Measurements from ENCODE around the gene PAFAH2.
"Not testable (repeated sequence)": the region's sequence is repeated elsewhere in the genome, so short reads cannot be mapped to it uniquely, and the experiment has no call there.

Gene PAFAH2

DNA sequence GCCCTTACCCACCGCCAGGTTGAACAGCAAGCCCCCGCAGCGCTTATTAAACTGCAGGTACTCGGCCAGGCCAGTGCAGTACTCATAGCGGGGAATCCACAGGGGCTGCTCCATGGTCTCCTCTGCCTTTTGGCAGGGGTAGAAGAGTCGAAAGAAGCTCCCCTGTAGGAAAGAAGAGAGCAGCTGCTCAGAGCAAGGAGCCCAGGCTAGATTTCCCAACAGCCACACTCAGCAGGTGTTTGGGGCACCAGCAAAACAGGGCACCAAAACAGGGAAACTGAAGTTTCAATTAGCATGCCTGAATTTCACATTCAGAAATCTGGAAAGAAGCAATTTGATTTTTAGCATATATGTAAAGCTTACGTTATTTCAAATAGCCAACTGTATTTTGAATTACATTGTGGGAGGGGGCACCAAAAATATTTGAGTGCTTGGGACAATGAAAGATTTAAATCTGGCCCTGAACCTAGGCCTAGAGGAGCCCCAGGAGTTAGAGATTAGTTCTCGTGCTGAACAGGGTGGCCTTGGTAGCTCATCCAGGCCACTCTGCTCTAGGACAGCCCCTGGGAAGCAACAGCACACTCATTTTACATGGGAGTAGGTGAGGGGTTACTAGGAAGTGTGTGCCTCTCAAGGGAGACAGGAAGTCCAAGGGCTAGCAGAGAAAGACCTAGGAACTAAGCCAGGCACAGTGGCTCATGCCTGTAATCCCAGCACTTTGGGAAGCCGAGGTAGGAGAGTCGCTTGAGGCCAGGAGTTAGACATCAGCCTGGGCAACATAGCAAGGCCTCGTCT is 8.2 kb downstream of the PAFAH2 start:
- FAIRE-seq (no peak), DNase-seq (ENCODE audit: insufficient read length, low spot score) (no peak)

DNA sequence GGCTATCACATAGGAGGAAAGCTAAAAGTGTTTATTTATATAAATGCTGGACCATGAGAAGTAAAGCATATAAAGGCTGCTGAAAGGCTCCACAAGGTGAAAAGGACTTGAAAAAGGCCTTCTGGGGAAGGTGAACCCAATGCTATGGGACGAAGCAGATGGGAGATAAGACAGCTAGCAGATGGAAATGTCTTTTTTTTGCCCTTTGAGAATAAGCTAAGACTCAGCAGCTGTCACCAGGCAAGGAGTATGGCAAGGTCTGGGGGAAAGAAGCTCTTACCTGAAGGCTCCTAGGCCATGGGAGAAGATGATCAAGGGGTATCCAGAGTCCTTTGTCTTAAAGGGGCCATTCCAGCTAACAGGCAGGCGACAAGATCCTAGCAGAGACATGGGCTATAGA is 9.9 kb downstream of the PAFAH2 start:
- FAIRE-seq, result no peak

DNA sequence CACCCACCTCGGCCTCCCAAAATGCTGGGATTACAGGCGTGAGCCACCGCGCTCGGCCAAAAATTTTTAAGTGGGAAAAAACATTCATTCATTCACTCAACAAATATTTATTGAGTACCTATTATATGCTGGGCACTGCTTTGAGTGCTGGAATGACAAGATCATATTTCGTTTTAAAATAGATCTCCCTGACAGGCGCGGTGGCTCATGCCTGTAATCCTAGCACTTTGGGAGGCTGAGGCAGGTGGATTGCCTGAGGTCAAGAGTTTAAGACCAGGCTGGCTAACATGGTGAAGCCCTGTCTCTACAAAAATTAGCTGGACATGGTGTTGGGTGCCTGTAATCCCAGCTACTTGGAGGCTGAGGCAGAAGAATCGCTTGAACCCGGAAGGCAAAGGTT is 11.1 kb downstream of the PAFAH2 start:
- DNase-seq (ENCODE audit: insufficient read length, low spot score); FAIRE-seq: not testable (repeated sequence)

More for the DNA sequence above, 9.9 kb downstream of the PAFAH2 start:
- no peak for DNase-seq (ENCODE audit: insufficient read length, low spot score)

DNA sequence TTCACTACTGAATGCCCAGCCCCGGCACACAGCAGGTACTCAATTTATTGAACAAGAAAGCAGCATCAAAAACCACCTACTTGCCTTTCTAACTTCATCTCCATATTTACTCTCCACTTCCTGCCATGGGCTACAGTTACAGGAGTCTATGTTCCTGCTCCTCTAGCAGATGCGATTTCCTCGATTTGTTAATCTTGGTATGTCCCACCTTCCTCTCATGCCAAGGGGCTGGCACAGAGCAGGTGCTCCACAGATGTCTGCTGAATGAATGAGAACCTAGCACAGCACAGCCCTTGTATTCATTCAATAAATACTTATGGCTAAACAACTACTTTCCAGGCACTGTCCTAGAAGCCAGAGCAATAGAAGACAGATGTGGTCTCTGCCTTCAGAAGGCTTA is 12.2 kb downstream of the PAFAH2 start:
- DNase-seq (ENCODE audit: insufficient read length, low spot score), result no peak

DNA sequence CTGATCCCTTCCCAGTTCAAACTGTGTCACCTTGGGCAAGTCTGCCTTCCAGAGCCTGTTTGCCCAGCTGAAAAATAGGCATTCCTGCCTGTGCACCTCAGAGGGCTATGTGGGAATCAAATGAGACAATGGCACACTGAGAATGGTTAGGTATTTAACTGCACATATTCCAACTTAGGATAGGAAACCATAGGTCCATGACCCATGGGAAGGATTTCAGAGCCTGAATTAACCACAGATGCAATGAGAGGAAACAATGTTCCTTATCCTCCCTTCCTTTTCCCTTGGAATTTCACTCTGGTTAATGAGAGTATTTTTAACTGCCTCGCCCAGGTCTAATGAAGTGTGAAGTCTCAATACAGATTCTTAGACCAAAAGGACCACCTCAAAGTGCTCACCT is 12.7 kb downstream of the PAFAH2 start:
- no peak for DNase-seq (ENCODE audit: insufficient read length, low spot score)
- no peak for FAIRE-seq

More for the DNA sequence above, 12.2 kb downstream of the PAFAH2 start:
- no peak for FAIRE-seq

DNA sequence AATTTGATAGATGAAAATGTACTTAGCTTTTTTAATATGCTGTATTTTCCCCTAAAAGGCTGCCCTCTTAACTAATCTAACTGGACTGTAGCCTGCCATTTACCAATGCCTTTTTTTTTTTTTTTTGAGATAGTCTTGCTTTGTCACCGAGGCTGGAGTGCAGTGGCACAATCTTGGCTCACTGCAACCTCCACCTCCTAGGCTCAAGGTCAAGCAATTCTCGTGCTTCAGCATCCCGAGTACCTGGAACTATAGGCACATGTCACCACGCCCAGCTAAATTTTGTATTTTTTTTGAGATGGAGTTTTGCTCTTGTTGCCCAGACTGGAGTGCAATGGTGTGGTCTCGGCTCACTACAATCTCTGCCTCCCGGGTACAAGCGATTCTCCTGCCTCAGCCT is 18.7 kb downstream of the PAFAH2 start:
- FAIRE-seq, result no peak
- DNase-seq (ENCODE audit: insufficient read length, low spot score), result no peak

DNA sequence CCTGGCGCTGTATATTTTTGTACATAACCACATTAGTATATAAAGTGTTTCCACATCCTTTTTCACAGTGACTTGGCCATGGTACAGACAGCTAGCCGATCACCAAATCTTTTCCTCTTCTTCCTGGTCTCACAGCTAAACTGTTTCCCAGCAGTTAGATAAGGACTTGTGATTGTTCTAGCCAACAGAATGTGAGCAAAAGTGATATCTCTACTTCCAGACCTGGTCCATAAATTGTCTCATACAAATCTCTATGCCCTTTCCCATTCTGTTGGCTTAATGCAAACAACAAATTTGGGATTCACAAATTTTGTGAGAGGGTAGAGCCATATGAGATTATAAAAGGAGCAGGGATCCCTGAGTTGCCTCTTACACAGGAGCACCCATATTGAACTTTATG is 19.5 kb downstream of the PAFAH2 start:
- no peak for FAIRE-seq

DNA sequence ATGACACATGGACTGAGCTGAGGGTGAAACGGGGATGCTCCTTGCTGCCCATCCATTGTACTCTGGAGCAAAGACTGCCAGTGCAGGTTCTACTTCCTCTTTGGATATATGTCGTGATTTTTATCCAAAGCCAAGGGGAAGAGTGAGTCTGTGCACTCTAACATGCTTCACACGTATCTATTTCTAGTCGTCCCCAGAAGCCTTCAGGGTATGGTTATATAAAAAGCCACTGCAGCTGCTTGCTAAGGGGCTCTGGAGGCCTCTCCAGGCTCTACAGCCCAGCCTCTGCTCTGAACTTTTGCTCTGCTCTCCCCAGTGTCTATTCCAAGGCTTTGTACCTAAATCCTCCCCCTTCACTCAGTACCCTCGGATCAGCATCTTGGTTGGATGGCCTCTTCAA is 20.1 kb downstream of the PAFAH2 start:
- no peak for FAIRE-seq

More for the DNA sequence above, 19.5 kb downstream of the PAFAH2 start:
- DNase-seq (ENCODE audit: insufficient read length, low spot score), result no peak

DNA sequence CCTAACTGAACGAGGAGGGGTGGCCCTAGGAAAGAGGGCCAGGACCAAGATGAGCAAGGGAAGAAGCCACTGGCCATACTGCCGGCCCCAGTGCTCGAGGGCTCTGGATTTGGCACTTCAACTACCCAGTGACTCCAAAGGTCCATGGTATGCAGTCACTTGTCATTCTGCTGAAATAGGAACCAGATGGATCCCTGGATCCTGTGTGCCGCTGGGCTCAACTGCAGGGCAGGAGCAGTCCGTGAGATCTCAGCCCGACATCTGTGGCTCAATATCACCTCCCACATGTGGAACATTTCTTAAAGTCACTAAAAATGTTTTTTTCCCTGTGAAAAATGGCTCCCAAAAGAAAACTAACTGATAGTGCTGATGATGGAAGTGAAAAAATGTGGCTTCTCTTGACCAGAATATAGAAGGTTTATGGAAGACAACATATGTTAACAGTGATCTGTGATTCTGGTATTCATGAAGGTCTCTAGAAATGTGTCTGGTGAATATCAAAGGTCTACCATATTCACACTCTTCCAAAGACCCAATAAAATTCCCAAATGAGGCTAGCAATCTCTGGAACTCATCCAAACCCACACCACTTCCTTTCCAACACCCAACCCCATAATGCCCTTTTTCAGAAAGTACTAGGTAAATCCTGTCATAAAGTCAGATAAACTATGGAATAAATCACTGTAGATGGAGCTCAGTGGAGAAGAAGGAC is 24.1 kb downstream of the PAFAH2 start:
- FAIRE-seq, result no peak
- no peak for DNase-seq (ENCODE audit: insufficient read length, low spot score)

More for the DNA sequence above, 20.1 kb downstream of the PAFAH2 start:
- no peak for DNase-seq (ENCODE audit: insufficient read length, low spot score)

DNA sequence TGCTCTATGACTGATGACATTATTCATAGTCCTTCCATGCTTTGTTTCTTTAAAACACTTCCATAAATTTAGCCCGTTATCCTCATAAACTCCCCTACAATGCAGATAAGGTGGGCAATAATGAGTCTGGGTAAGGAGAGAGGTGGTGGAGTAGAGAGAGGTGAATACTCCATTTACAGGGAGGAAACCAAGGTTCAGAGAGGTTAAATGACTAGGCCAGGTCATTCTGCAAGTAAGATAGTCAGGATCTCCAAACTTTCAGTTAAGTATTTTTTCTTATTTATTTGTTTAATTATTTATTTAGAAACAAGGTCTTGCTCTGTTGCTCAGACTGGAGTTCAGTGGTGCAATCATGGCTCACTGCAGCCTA is 26.1 kb downstream of the PAFAH2 start:
- DNase-seq (ENCODE audit: insufficient read length, low spot score) (no peak), FAIRE-seq (no peak)

DNA sequence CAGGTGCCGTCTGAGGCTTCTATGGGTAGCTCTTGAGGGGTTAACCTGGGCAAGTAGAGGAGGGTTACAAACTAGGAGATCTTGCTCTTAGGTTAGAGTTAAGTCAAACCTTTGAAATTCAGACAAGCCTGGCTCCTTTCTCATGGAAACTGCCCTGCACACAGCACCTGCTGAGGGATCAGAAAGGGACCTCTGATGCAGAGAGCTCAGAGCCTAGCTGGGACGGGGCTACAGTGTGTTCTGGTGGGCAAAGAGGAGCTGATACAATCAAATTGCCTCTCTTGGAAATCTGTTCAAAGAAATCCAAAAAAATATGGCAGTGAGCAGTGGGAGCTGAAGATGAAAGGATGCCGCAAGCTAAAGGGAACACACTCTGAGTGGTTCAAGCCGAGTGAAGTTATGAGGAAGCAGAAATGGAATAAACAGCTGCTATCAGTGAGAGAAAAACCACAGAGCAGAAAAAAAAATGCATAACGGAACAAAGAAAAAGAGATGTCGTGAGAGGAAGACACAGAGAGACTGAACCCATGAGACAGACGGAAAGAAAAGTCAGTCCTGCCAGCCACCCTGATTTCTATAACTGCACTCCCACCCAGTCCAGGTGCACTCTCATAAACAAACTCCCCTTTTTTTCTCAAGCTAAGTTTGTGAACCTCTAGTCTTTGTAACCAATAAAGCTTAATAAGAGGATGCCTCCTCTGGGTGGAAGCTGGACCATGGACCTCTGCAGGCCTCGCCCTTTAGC is 26.6 kb downstream of the PAFAH2 start:
- DNase-seq (ENCODE audit: insufficient read length, low spot score) (no peak), FAIRE-seq (no peak)

DNA sequence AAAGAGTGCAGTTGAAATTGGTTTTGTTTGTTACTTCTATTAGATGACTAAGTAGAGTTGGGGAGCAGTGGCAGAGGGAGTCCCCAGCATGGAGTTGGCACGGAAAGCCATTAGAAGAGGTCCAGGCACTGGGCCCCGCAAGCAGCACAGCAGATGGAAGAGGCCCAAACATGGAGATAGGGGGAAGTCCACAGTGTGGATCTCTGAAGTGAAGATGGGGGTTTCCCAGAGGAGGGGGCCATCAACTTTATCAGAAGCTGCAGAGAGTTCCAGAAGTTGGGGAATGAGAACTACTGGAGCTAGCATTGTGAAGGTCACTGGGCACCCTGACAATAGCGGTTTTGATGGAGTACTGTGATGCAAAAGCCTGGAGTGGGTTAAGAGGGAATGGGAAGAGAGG is 30.6 kb downstream of the PAFAH2 start:
- FAIRE-seq (no peak), DNase-seq (ENCODE audit: insufficient read length, low spot score) (no peak)

DNA sequence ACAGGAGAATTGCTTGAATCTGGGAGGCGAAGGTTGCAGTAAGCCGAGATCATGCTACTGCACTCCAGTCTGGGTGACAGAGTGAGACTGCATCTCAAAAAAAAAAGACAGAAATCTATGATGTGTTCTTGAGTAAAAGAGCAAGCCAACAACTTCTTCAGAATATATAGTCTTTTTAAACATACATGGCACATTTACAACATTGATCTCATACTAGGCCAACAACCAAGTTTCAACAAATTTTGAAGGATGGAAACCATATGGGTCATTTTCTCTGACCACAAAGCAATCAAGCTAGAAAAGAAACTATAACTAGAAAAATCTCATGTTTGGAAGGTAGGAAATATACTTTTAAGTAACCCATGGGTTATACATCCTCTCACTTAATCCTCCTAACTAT is 38.3 kb downstream of the PAFAH2 start:
- no peak for FAIRE-seq
- DNase-seq (ENCODE audit: insufficient read length, low spot score), result no peak

DNA sequence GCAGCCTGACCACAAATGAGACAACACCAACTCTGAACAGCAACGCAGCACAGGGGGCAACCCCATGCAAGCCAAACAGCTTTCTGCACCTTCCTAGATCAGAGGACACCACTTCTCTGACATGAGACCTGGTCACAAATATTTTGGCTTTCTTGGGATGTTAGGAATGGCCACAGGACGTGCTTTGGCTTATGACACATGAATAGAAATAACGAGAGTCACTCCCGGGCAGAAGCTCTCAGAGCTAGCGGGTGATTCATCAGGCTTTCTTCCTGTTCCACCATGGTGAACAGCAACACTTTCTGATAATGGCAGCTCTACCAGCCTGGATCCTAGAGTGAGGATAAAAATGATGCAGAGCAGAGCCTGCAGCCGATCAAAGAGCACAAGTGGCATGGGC is 39.4 kb downstream of the PAFAH2 start:
- FAIRE-seq, result no peak
- peak; percentile 51 for DNase-seq (ENCODE audit: insufficient read length, low spot score)

DNA sequence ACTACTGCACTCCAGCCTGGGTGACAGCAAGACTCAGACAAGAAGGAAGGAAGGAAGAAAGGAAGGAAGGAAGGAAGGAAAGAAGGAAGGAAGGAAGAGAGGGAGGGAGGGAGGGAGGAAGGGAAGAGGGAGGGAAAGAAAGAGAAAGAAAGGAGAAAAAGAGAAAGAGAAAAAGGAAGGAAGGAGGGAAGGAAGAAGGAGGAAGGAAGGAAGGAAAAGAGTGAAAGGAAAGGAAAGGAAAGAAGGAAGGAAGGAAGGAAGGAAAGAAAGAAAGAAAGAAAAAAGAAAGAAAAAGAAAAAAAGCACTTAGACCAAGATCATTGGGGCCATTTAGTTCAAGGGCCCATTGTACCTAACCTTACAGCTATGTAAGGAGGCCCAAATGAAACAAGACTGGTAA is 42.3 kb downstream of the PAFAH2 start:
- DNase-seq (ENCODE audit: insufficient read length, low spot score) (no peak), FAIRE-seq (no peak)

DNA sequence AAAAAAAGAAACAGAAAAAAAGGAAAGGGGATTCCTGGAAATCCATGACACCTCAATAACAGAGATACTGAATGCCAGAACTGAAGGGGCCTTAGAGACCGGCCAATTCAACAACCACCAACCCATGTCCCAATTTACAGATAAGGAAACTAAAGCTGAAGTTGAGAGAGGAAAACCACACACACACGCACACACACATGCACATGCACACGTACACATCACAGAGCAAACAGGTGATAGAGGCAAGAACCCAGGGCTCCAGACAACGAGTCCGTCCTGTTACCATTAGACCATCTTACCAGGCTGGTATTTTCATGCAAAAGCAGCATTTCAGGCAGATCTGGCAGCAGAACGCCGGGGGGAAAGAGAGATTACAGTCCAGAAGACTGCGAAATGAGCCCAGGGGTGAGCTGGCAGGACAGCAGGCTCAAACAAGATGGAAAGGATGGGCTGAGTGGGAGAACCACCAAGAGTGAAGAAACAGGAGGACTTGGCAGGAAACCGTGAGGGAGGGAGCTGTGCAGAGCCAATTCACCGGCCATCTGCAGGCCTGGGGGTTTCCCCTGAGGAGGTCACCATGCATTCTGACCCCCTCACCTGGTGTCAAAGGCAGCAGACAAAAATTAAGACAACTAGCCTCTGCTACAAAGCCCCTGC is 43.5 kb downstream of the PAFAH2 start:
- DNase-seq (ENCODE audit: insufficient read length, low spot score), result no peak
- FAIRE-seq, result no peak

DNA sequence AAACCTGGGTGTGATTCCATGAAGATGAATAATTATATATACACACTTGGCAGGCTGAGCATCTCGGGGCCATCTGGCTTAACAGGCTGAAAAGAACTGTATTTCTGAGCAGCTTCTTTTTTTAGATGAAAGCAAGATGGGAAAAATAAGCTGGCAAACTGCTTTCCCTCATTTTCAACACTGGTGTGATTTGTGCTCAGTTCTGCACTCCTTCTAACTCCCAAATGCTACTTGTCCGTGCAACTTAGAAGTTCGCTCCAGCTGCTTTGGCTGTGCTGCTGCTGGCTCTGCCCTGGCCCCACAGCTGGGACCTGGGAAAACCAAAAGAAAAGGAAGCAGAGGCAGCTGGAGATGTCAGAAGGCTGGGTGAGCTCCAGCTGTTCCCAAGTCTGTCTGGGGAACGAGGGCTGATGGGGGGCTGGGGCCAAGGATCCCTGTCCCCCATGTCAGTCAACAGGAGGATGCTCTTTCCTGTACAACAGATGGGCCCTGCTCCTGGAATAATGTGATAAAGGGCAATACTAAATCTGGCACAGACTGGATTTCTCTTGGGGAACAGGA is 44.9 kb downstream of the PAFAH2 start:
- no peak for DNase-seq (ENCODE audit: insufficient read length, low spot score)
- FAIRE-seq, result no peak

DNA sequence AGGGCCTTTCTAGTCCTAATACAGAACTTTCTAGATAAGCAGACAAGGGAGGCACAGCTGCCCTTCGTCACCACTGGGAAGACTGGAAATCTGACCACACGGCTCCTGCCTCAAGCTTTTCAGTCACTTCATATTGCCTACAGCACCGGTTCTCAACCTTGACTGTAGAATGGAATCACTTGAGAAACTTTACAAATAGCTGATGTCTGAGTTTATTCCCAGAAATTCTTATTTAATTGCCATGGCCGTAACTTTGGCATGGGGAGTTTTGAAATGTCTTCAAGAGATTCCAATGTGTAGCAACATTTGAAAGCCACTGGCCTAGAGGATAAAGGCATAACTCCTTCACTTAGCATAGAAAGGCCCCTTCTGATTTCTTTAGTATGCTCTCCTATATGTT is 49.2 kb downstream of the PAFAH2 start:
- FAIRE-seq (no peak), DNase-seq (ENCODE audit: insufficient read length, low spot score) (no peak)

DNA sequence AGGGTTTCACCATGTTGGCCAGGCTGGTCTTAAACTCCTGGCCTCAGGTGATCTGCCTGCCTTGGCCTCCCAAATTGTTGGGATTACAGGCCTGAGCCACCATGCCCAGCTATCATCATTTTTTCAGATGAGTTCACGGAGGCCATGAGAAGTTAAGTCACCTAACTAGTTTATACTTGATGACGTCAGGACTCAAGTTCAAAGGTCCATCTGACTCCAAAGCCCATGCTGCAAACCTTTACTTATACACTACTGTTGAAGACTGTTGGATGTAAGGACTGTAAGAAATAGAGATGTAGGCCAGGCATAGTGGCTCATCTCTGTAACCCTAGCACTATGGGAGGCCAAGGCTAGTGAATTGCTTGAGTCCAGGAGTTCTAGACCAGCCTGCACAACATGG is 50.8 kb downstream of the PAFAH2 start:
- no peak for FAIRE-seq
- DNase-seq (ENCODE audit: insufficient read length, low spot score), result no peak

DNA sequence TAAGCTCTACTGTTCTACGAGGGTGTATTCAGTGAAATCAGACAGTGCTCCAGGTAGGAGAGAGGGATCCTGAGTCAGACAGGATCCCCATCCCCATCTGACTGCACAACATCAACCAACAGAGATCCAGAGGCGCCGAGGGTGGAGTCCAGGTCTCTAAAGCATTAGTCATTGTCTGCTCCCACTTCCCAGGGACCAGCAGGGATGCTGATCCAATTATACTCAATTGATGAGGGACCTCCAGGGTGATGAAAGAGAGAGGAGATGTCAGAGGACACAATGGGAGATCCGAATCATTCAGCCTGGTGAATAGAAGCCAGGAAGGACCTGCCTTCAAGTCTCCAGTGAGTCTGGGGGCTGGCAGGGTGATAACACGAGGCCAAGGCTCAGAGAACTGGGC is 52.1 kb downstream of the PAFAH2 start:
- FAIRE-seq (no peak), DNase-seq (ENCODE audit: insufficient read length, low spot score) (no peak)

DNA sequence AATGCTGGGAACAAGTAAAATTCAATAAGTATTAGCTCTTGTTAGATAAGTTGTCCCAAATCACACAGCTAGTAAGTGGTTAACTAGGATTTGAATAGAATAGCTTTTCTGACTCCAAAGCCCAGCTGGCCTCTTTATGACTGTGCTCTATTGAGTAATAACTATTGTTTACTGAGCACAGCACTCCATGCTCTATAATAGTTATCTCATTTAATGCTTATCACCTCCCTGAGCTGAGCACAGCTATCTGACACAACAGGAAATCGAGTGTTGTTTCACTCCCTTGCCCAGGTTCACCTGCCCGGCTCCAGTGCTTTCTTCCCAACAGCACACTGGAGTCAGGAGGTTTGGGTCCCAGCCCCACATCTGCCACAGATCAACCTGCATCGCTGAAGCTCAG is 52.9 kb downstream of the PAFAH2 start:
- FAIRE-seq, result no peak
- no peak for DNase-seq (ENCODE audit: insufficient read length, low spot score)

Data from HTR-8/SVneo (cell line).